Measurements from ENCODE around the gene TARBP1.
"Not testable (repeated sequence)": the region's sequence is repeated elsewhere in the genome, so short reads cannot be mapped to it uniquely, and the experiment has no call there.

The TARBP1 gene

GRCh38 chr1:234400773-234401172 lies 78.2 kb downstream of the TARBP1 start:
- no peaks in the 10 kb centered on the region for H3K27me3 ChIP-seq (ENCODE audit: control insufficient read depth, insufficient read depth, low read length)
- H3K27ac ChIP-seq, result no peak overlapping the region
- H3K4me2 ChIP-seq (ENCODE audit: low read length), result no peak overlapping the region
- no peak overlapping the region for H3K9ac ChIP-seq
- H3K79me2 ChIP-seq, result no peaks in the 10 kb centered on the region
- H3K9me3 ChIP-seq (ENCODE audit: control insufficient read depth, low read length), result no peaks in the 10 kb centered on the region
- H3K4me3 ChIP-seq (ENCODE audit: low read depth, low read length), result no peak overlapping the region
- no peak overlapping the region for H2AFZ ChIP-seq
- no peaks in the 10 kb centered on the region for H3K36me3 ChIP-seq (ENCODE audit: control insufficient read depth, insufficient read depth, low read length)
- no peaks in the 10 kb centered on the region for H3K4me1 ChIP-seq
- TF ChIP-seq, protein P1, sequence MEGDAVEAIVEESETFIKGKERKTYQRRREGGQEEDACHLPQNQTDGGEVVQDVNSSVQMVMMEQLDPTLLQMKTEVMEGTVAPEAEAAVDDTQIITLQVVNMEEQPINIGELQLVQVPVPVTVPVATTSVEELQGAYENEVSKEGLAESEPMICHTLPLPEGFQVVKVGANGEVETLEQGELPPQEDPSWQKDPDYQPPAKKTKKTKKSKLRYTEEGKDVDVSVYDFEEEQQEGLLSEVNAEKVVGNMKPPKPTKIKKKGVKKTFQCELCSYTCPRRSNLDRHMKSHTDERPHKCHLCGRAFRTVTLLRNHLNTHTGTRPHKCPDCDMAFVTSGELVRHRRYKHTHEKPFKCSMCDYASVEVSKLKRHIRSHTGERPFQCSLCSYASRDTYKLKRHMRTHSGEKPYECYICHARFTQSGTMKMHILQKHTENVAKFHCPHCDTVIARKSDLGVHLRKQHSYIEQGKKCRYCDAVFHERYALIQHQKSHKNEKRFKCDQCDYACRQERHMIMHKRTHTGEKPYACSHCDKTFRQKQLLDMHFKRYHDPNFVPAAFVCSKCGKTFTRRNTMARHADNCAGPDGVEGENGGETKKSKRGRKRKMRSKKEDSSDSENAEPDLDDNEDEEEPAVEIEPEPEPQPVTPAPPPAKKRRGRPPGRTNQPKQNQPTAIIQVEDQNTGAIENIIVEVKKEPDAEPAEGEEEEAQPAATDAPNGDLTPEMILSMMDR (IDR thresholded peaks at IDR 0.05), result no peak

GRCh38 chr1:234399515-234399914 lies 79.5 kb downstream of the TARBP1 start:
- H3K27me3 ChIP-seq (ENCODE audit: control insufficient read depth, insufficient read depth, low read length); H3K4me2 ChIP-seq (ENCODE audit: low read length); H2AFZ ChIP-seq; H3K9me3 ChIP-seq (ENCODE audit: control insufficient read depth, low read length); H3K27ac ChIP-seq; H3K4me3 ChIP-seq (ENCODE audit: low read depth, low read length); H3K79me2 ChIP-seq; H3K4me1 ChIP-seq; H3K36me3 ChIP-seq (ENCODE audit: control insufficient read depth, insufficient read depth, low read length); H3K9ac ChIP-seq: not testable (repeated sequence)

GRCh38 chr1:234398849-234399381 lies 80.1 kb downstream of the TARBP1 start:
- H3K4me2 ChIP-seq (ENCODE audit: low read length), result no peak overlapping the region
- TF ChIP-seq, protein P1 (IDR thresholded peaks at IDR 0.05), result no peak
- no peaks in the 10 kb centered on the region for H3K4me1 ChIP-seq
- H3K79me2 ChIP-seq, result no peaks in the 10 kb centered on the region
- no peaks in the 10 kb centered on the region for H3K36me3 ChIP-seq (ENCODE audit: control insufficient read depth, insufficient read depth, low read length)
- H3K4me3 ChIP-seq (ENCODE audit: low read depth, low read length), result no peak overlapping the region
- H3K27ac ChIP-seq, result no peak overlapping the region
- no peak overlapping the region for H3K9ac ChIP-seq
- no peaks in the 10 kb centered on the region for H3K9me3 ChIP-seq (ENCODE audit: control insufficient read depth, low read length)
- no peaks in the 10 kb centered on the region for H3K27me3 ChIP-seq (ENCODE audit: control insufficient read depth, insufficient read depth, low read length)
- H2AFZ ChIP-seq, result no peak overlapping the region

DNA sequence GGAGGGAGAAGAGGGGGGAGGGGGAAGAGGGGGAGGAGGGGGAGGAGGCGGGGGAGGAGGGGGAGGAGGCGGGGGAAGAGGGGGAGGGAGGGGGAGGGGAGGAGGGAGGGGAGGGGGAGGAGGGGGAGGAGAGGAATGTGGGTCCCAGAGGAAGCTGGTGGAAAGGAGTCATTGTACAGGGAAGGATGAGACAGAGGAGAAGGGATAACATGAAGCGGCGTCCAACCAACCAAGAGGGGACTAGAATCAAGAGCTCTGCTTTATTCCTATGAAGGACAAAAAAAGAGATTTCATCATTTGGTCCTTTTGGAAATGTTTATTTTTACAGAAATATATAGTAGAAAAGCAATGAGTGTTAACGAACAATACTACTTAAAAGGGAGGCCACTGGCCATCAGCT lies 81.2 kb downstream of the TARBP1 start:
- Histone ChIP-seq H2AFZ (no peak overlapping the region), H3K27me3 (ENCODE audit: control insufficient read depth, insufficient read depth, low read length) (no peaks in the 10 kb centered on the region), H3K9me3 (ENCODE audit: control insufficient read depth, low read length) (no peaks in the 10 kb centered on the region), H3K4me1 (no peaks in the 10 kb centered on the region), H3K79me2 (no peaks in the 10 kb centered on the region), H3K4me3 (ENCODE audit: low read depth, low read length) (no peak overlapping the region), H3K36me3 (ENCODE audit: control insufficient read depth, insufficient read depth, low read length) (no peaks in the 10 kb centered on the region), H3K27ac (no peak overlapping the region), H3K4me2 (ENCODE audit: low read length) (no peak overlapping the region), H3K9ac (no peak overlapping the region)
- TF ChIP-seq, protein P1 (IDR thresholded peaks at IDR 0.05), result no peak

- Histone ChIP-seq H3K4me1 (no peaks in the 10 kb centered on the region), H2AFZ (no peak overlapping the region), H3K9ac (no peak overlapping the region), H3K27me3 (ENCODE audit: control insufficient read depth, insufficient read depth, low read length) (no peaks in the 10 kb centered on the region), H3K4me2 (ENCODE audit: low read length) (no peak overlapping the region), H3K4me3 (ENCODE audit: low read depth, low read length) (no peak overlapping the region), H3K9me3 (ENCODE audit: control insufficient read depth, low read length) (no peaks in the 10 kb centered on the region), H3K27ac (no peak overlapping the region), H3K36me3 (ENCODE audit: control insufficient read depth, insufficient read depth, low read length) (no peaks in the 10 kb centered on the region), H3K79me2 (no peaks in the 10 kb centered on the region)
- TF ChIP-seq, protein P1 (IDR thresholded peaks at IDR 0.05), result no peak
Observed at GRCh38 chr1:234396871-234397270, 82.1 kb downstream of the TARBP1 start.

All from parathyroid adenoma (tissue), 2 donors.